ENCODE results near the gene NHS. TPM values are rescaled to one million over a fixed set of nuclear protein-coding genes. Genes with fewer than 3 reads are reported as not detected.

The NHS gene
- total RNA-seq, 1 experiment from 2014 or later, result 2.2 TPM

DNA sequence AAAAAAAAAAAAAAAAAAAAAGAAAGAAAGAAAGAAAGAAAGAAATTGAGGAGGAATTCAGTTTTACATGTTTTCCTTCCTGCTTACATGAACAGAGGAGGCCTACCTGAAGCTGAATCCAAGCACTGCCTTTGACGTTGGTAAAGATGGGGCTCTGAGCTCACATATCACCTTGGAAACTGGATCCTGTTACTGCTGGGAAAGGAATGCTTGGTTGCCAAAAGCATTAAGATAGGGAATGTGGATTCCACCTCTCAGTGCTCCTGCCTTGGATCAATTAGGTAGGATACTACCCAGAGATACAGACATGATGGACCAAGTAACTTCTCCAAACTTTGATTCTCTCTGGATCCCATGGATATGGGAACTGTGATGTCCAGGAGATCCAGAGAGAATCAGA, 50.6 kb downstream of the NHS start:
- Histone ChIP-seq H3K4me1 (no peaks in the 10 kb centered on the region), H3K36me3 (ENCODE audit: control insufficient read depth, insufficient read depth, low read length) (no peaks in the 10 kb centered on the region), H3K9me3 (no peaks in the 10 kb centered on the region), H3K4me3 (ENCODE audit: low read depth, low read length) (no peak overlapping the region), H3K27me3 (replicated peaks; ENCODE audit: control insufficient read depth, insufficient read depth, low read length) (no peaks in the 10 kb centered on the region)
- no peak for DNase-seq
- H3K27ac Mint-ChIP-seq (ENCODE audit: unreplicated experiment), result no peak overlapping the region
- POLR2A ChIA-PET, result no interaction called here
- CTCF ChIA-PET, result no interaction called here
- H3K9me3 Mint-ChIP-seq (ENCODE audit: unreplicated experiment), result no peaks in the 10 kb centered on the region
- no peak overlapping the region for H3K4me3 Mint-ChIP-seq (ENCODE audit: unreplicated experiment)
- TF ChIP-seq, protein P1, sequence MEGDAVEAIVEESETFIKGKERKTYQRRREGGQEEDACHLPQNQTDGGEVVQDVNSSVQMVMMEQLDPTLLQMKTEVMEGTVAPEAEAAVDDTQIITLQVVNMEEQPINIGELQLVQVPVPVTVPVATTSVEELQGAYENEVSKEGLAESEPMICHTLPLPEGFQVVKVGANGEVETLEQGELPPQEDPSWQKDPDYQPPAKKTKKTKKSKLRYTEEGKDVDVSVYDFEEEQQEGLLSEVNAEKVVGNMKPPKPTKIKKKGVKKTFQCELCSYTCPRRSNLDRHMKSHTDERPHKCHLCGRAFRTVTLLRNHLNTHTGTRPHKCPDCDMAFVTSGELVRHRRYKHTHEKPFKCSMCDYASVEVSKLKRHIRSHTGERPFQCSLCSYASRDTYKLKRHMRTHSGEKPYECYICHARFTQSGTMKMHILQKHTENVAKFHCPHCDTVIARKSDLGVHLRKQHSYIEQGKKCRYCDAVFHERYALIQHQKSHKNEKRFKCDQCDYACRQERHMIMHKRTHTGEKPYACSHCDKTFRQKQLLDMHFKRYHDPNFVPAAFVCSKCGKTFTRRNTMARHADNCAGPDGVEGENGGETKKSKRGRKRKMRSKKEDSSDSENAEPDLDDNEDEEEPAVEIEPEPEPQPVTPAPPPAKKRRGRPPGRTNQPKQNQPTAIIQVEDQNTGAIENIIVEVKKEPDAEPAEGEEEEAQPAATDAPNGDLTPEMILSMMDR (IDR thresholded peaks at IDR 0.05; ENCODE audit: insufficient read depth in 1 of 2, low read depth in 1 of 2, low read length in 1 of 2, severe bottlenecking in 1 of 2, unreplicated experiment in 1 of 2), result no peak
- no peaks in the 10 kb centered on the region for H3K4me1 Mint-ChIP-seq (ENCODE audit: low read depth, unreplicated experiment)
- no peaks in the 10 kb centered on the region for H3K27me3 Mint-ChIP-seq (ENCODE audit: insufficient read depth, unreplicated experiment)
- no TSS peak for BruUV-seq (replicated peaks)
- intact Hi-C loops (cut with micrococcal nuclease; ENCODE audit: unreplicated experiment), result no loop called here
- no peaks in the 10 kb centered on the region for H3K36me3 Mint-ChIP-seq (ENCODE audit: insufficient read depth, unreplicated experiment)

DNA sequence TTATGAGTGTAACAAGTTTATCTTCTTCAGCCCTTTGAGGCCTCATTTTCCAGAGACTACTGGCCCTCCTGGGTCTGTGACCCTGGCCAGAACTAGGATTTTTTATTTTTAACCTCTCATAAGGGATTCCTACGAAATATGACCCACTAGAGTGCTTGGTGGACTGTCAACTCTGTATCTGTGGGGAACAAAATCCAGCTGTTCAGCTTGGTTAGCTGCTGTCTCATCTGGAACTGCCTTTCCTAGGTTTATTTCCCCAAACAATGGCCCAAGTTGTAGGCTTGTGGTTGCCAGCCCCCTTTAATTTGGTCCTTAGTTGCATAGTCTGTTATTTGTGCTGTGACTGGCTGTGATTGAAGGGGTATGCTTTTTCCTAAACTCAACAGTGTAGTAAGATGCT, 56.2 kb downstream of the NHS start:
- Histone ChIP-seq H3K4me1 (peaks cover 4% of the 10 kb centered on the region; the same call in 1 of the 2 replicates), H3K4me3 (ENCODE audit: low read depth, low read length) (no peak overlapping the region), H3K9me3 (no peaks in the 10 kb centered on the region), H3K36me3 (ENCODE audit: control insufficient read depth, insufficient read depth, low read length) (no peaks in the 10 kb centered on the region), H3K27me3 (replicated peaks; ENCODE audit: control insufficient read depth, insufficient read depth, low read length) (no peaks in the 10 kb centered on the region)
- intact Hi-C loops (cut with micrococcal nuclease; ENCODE audit: unreplicated experiment), result no loop called here
- CTCF ChIA-PET, result no interaction called here
- POLR2A ChIA-PET, result no interaction called here
- TF ChIP-seq, protein P1 (IDR thresholded peaks at IDR 0.05; ENCODE audit: insufficient read depth in 1 of 2, low read depth in 1 of 2, low read length in 1 of 2, severe bottlenecking in 1 of 2, unreplicated experiment in 1 of 2), result no peak
- Mint-ChIP-seq H3K27ac (ENCODE audit: unreplicated experiment) (no peak overlapping the region), H3K9me3 (ENCODE audit: unreplicated experiment) (no peaks in the 10 kb centered on the region), H3K4me1 (ENCODE audit: low read depth, unreplicated experiment) (no peaks in the 10 kb centered on the region), H3K36me3 (ENCODE audit: insufficient read depth, unreplicated experiment) (no peaks in the 10 kb centered on the region), H3K4me3 (ENCODE audit: unreplicated experiment) (no peak overlapping the region), H3K27me3 (ENCODE audit: insufficient read depth, unreplicated experiment) (no peaks in the 10 kb centered on the region)
- DNase-seq, result no peak
- no TSS peak for BruUV-seq (replicated peaks)

DNA sequence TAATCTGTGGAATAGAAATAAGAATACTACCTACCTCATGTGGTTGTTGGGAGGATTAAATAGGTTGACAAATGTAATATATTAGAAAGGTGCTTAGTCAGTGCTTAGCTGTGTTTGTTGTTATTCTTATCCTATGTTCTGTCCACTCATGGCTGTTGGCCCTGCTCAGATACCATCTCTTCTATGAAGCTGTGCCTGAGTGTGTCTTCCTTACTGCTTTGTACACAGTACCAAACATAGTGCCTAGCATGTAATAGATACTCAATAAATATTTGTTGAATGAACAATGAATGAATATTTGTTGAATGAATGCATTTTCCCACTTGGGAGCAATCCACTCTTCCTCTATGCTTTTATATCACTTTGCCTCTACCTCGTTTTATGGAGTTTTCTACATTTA, 57.2 kb downstream of the NHS start:
- no peaks in the 10 kb centered on the region for H3K36me3 Mint-ChIP-seq (ENCODE audit: insufficient read depth, unreplicated experiment)
- H3K27ac Mint-ChIP-seq (ENCODE audit: unreplicated experiment), result no peak overlapping the region
- H3K4me1 Mint-ChIP-seq (ENCODE audit: low read depth, unreplicated experiment), result no peaks in the 10 kb centered on the region

More for the DNA sequence above, 57.2 kb downstream of the NHS start:
- Mint-ChIP-seq H3K27me3 (ENCODE audit: insufficient read depth, unreplicated experiment) (no peaks in the 10 kb centered on the region), H3K4me3 (ENCODE audit: unreplicated experiment) (no peak overlapping the region), H3K9me3 (ENCODE audit: unreplicated experiment) (no peaks in the 10 kb centered on the region)
- no peaks in the 10 kb centered on the region for H3K27me3 ChIP-seq (replicated peaks; ENCODE audit: control insufficient read depth, insufficient read depth, low read length)
- no peaks in the 10 kb centered on the region for H3K9me3 ChIP-seq
- CTCF ChIA-PET, result no interaction called here
- no peak for DNase-seq
- H3K4me3 ChIP-seq (ENCODE audit: low read depth, low read length), result no peak overlapping the region
- no TSS peak for BruUV-seq (replicated peaks)
- POLR2A ChIA-PET, result no interaction called here
- intact Hi-C loops (cut with micrococcal nuclease; ENCODE audit: unreplicated experiment), result no loop called here
- H3K36me3 ChIP-seq (ENCODE audit: control insufficient read depth, insufficient read depth, low read length), result no peaks in the 10 kb centered on the region
- H3K4me1 ChIP-seq, result peaks cover 4% of the 10 kb centered on the region; the same call in 1 of the 2 replicates
- TF ChIP-seq, protein P1 (IDR thresholded peaks at IDR 0.05; ENCODE audit: insufficient read depth in 1 of 2, low read depth in 1 of 2, low read length in 1 of 2, severe bottlenecking in 1 of 2, unreplicated experiment in 1 of 2), result no peak

Measured in Caco-2 (cell line).